Left ventricle myocardium superior (tissue), 1 donor: ENCODE measurements around the gene SYT8. TPM values are rescaled to one million over a fixed set of nuclear protein-coding genes. Genes with fewer than 3 reads are reported as not detected.
"Not testable (repeated sequence)": the region's sequence is repeated elsewhere in the genome, so short reads cannot be mapped to it uniquely, and the experiment has no call there.

Experiments
- ATAC-seq: fragments of 200-7000 bp; cut with Tn5 transposase; one replicate; pipeline ENCODE4 v1.9.1; 2020; ENCODE audit warnings: mild to moderate bottlenecking, moderate library complexity
- DNase-seq: peaks from one replicate; pipeline ENCODE4 v3.0.0-alpha.2; 2020
- intact Hi-C: fragments of 100-400 bp; cut with micrococcal nuclease; formaldehyde crosslinking; loops from one replicate; pipeline ENCODE4 v1.11.0; 2022
- microRNA-seq: library from miRNA; unstranded; fragments of <30 nt; microRNA quantifications from one replicate; pipeline ENCODE4 v1.2.0, GENCODE V29; 2020; ENCODE audit warnings: borderline number of aligned reads
- total RNA-seq: library from RNA; stranded (reverse); fragmentation: NEBNext Ultra II Directional; extraction: Animal tissue kit (Norgen Biotek cat#: 25700); gene quantifications from one replicate; pipeline ENCODE4 v1.2.1, GENCODE V29; 2021
- donor health status: DM: no; HTN: yes; CAD: no; lungs with severe emphysema.

SYT8 gene
- total RNA-seq, 1 donor from 2014 or later = not detected

DNA sequence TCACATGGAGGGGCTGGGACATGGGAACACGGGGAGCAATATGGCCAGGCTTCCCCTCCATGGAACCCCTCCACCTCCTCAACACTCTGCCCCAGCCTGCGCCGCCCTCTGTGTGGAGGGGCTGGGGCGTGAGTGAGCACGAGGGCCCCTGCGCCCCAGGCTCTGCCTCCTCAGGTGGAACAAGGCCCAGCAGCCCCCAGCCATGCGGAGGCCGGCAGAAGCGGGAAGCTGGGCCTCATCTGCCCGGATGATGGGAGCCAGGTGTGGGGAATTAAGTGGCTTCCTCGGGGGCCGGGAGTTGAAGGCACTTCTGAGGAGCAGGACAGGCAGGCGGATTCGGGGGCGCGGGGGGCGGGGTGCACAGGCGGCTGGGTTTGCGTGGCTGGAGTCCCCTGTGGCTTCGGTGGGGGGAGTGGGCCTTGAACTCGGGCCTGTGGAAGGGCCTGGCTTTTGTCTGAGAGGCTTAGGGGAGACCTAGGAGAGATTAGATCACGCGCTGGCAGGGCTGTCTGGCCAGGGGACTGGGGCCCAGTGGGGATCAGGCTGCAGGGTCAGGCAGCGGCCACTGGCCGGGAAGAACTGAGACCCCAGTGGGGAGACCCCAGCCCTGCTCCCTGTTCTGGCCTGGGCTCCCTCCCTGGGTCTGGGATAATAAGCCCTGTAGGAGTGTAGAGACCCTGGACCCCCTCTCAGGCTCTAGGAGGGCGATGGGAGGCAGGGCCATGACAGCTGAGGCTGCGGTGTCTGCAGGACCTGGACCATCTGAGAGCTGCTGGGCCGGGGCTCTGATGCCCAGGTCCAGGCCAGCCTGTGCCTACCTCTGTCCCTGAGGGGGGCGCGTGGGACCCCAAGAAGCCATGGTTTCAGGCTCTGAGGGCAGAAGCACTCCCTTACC lies 43.6 kb downstream of the SYT8 start:
- intact Hi-C loops = no loop called here
- DNase-seq (peak; percentile 71), ATAC-seq (peak; percentile 15)

DNA sequence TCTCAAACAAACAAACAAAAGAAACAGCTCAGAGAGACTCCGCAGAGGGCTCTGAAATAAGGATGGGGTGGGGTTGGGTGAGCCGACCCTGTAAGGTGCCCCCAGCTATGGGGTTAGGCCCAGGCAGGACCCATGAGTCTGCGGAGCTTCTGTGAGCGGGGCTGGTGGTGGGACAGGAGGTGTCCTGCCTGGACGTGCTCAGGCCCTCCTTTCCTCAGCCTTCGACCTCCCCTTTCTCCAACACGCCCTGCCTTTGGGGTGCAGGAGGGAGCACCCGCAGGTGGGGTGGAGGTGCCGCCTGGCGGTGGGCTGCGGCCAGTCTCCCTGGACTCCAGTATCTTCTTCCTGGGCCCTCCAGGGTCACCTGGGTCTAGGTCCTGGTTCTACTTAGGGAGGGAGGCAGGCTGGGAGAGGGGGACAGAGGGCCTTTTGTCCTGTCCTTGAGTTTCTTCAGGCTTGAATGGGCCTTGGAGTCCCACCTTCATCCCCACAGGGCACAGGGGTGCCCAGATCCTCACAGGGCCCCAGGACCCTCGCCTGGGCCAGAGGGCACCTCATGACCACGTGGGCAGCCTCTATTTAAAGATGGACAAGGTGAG lies 44.7 kb downstream of the SYT8 start:
- DNase-seq (peak; percentile 30), ATAC-seq (no peak)
- intact Hi-C loops = no loop called here

DNA sequence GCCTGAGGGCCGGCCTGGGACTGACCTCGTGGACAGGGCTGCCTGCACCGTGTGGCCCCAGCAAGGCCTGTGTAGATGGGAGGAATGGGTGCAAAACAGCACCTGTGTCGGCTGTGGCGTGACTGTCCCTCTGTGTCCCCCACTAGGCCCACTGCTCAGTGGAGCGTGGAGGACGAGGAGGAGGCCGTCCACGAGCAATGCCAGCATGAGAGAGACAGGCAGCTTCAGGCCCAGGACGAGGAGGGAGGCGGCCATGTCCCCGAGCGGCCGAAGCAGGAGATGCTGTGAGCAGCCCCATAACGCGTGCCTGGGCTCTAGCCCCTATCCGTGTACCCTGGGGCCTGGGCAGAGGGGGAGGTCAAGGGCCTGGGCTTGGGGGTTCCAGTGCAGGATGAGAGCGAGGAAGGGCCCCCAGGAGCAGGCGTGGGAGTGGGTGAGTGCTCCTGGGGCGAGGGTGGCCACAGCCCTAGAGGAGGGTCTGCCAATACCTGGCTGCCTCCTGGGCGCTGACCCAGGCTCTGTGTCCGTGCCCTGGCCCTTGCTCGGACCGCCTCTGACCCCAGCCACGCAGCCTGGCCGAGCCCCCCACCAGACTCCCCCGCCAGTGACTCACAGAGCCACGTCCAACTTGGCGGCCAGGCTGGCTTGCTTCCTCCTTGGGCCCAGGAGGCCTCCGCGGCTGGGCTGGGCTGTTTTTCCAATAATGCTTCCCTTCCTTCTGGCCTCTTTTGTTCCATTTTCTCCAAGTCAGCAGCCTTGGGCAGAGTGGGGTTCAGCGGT lies 45.3 kb downstream of the SYT8 start:
- intact Hi-C loops = no loop called here
- DNase-seq = peak; percentile 90

DNA sequence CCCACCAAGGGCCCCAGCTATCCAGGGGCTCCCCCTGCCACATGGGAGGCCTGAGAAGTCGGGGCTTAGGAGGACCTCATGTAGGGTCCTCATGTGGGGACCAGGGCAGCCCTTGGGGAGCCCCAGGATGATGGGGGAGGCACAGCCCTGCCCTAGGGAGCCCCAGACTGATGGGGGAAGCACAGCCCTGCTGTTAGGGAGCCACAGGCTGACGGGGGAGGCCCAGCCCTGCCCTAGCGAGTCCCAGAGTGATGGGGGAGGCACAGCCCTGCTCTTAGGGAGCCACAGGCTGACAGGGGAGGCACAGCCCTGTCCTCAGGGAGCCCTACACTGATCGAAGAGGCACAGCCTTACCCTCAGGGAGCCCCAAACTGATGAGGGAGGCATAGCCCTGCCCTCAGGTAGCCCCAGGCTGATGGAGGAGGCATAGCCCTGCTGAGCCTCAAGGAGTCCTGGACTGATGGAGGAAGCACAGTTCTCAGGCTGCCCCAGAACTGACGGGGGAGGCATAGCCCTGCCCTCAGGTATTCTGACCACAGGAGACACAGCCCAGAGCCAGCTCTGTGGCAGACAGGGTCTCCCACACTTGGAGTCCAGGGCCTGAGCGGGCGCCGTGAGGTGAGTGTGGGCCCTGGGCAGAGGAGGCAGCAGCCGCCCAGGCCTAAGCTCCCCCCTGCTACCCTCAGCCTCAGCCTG lies 46.1 kb downstream of the SYT8 start:
- DNase-seq = no peak
- intact Hi-C loops = no loop called here
- ATAC-seq = no peak

More for the DNA sequence above, 45.3 kb downstream of the SYT8 start:
- peak; percentile 62 for ATAC-seq

DNA sequence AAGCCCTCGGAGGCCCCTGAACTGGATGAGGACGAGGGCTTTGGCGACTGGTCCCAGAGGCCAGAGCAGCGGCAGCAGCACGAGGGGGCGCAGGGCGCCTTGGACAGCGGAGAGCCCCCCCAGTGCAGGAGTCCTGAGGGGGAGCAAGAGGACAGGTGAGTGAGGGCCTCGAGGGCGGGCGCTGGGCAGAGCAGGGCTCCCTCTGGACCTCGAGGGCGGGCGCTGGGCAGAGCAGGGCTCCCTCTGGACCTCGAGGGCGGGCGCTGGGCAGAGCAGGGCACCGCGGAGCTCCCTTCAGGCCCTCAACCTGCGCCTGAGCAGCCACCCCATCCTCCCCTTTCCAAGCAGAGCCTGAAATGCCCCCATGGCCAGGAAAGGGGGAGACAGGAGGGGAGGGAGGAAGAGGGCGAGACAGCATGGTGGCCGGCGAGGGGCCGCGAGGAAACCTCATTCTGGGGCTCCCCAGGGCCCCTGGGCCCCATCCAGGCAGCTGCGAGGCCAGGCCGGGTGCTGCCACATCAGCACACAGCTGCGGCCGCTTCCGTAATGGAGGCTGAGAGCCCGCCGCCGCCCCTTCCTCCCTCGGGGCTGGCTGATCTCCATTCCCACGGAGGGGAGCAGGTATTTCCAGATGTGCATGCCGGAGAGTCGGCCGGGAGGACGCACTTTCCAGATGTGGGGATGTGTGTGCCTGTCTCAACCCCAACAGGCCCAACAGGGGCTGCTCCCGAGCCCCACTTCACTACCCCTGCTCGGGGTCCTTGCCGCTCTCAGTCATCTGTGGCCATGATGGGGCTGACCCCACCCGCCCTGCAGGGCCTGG lies 46.9 kb downstream of the SYT8 start:
- intact Hi-C loops = no loop called here
- ATAC-seq = peak; percentile 64
- peak; percentile 86 for DNase-seq

DNA sequence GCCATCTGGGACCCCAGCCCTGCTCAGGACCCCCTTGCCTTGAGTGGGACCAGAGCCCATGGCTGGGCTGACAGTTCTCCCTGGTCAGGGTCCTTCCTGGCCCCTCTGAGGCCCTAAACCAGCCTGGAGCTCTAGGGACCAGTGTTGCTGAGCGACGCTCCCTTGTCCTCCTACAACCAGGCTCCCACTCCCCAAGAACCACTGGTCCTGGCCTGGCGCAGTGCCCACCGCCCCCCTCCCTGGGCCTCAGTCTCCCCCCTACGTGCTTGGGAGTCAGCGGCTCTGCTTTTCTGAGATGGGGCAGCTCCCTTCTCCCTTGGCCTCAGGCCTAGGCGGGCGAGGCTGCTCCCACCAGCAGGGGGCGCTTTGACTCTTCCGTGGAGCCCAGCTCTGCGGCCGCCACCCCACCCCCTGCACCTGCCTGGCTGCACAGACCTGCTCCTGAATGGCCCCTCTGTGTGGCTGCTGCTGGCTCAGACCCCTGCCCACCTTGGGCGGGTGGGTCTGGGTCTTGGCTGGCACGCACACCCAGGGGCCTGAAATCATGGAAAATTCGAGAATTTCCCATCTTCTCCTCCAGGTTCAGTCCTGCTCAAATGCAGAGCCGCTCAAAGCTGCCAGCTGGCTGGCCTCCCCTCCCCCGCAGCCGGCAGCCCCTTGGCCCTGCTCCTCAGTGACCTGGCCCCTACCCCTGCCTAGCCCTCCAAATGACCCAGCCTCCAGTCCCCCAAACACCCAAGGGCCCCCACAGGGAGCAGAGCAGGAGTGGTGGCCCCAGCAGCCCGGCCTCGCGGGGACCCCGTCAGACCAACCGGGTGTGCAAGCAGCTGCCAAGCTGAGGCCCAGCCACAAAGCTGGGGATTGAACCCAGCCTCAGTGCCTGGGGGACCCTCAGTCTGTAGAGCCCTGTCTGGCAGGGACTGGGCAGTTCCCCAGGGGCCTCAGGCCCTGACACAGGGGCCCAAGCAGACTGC lies 47.8 kb downstream of the SYT8 start:
- DNase-seq = peak; percentile 92
- peak; percentile 74 for ATAC-seq
- intact Hi-C loops = no loop called here

DNA sequence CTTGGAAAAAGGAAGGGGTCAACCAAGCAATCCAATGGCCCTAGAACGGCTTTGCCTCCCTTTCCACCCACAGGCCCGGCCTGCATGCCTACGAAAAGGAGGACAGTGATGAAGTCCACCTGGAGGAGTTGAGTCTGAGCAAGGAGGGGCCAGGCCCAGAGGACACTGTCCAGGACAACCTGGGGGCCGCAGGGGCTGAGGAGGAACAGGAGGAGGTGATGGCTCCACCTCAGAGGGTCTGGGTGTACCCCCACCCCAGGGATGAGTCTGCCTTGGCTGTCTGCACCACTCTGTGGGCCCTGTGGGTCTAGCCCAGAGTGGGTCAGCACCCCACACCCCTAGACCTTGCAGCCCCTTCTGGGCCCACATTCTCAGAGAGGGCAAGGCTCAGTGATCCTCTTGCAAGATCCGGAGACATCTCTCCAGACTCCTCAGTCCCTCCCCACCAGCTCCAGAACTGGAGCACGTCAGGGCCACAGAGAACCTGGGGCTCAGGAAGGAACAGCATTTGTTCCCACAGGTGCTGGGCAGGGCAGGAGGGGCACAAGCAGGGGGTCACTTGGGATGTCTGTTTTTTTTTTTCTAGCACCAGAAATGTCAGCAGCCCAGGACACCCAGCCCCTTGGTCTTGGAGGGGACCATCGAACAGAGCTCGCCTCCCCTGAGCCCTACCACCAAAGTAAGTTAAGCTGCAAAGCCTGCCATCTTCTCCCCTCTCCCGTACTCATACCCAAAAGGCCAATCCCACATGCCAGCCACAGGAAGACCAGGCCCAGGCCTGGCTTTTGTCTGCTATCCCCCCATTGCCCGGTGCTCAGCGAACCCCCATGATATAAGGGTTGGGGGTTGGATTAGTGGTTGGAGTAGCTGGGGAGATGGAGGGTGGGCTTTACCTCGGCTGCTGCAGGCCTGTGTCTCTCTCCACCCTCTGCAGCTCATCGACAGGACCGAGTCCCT lies 48.8 kb downstream of the SYT8 start:
- no peak for DNase-seq
- intact Hi-C loops = no loop called here
- ATAC-seq = no peak

DNA sequence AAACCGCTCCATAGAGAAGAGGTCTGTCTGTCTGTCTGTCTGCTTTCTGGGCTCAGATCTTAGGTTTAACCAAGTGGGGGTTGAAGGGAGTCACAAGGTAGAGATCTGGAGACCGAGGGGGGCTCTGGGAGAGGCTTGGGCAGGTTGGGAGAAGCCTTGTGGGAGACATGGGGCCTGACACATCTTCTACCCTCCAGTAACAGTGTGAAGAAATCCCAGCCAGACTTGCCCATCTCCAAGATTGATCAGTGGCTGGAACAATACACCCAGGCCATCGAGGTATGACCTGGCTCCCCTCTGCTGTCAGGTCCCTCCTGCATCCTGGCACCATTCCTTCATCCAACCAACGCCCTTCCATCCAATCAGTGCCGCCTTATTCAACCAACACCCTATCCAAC lies 49.5 kb downstream of the SYT8 start:
- ATAC-seq (no peak), DNase-seq (no peak)
- intact Hi-C loops = no loop called here

DNA sequence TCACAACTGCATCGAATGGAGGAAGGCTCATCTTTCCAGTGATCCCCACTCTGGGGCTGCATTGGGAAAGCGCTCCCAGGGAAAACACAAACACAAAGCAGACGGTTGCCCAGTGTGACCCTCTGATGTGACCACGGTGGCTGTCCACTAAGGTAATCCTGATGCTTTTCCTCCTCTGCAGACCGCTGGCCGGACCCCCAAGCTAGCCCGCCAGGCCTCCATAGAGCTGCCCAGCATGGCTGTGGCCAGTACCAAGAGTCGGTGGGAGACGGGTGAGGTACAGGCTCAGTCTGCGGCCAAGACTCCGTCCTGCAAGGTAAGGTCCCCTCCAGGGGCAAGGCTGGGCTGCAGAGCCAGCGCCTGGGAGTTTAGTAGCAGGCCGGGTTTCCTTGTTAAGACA lies 51.8 kb downstream of the SYT8 start:
- ATAC-seq, DNase-seq, intact Hi-C loops: not testable (repeated sequence)

Small RNA genes lying within 50 kb of the gene (microRNA-seq; reads per million reads assigned to microRNA genes)
- gene MIR4298 = not detected
- gene MIR7847 = not detected

Other genes with a start within 250 kb of the SYT8 start
- gene KRTAP5-1, start 249.7 kb upstream of the SYT8 start, total RNA-seq = not detected
- not detected for gene KRTAP5-2, start 236.7 kb upstream of the SYT8 start, total RNA-seq
- gene KRTAP5-3, start 226.5 kb upstream of the SYT8 start, total RNA-seq = not detected
- not detected for gene KRTAP5-4, start 212.9 kb upstream of the SYT8 start, total RNA-seq
- gene KRTAP5-5, start 205.2 kb upstream of the SYT8 start, total RNA-seq = not detected
- gene KRTAP5-6, start 137.8 kb upstream of the SYT8 start, total RNA-seq = not detected
- 0.77 TPM for gene IFITM10, start 84.4 kb upstream of the SYT8 start, total RNA-seq
- 1,004 TPM for gene CTSD, start 71.1 kb upstream of the SYT8 start, total RNA-seq
- not detected for gene TNNI2, start 4.0 kb downstream of the SYT8 start, total RNA-seq
- gene LSP1, start 18.1 kb downstream of the SYT8 start, total RNA-seq = 22.9 TPM
- gene PRR33, start 56.9 kb downstream of the SYT8 start, total RNA-seq = 4.4 TPM
- gene TNNT3, start 84.7 kb downstream of the SYT8 start, total RNA-seq = 46.1 TPM
- 102 TPM for gene MRPL23, start 112.3 kb downstream of the SYT8 start, total RNA-seq
- 738 TPM for gene H19, start 162.9 kb downstream of the SYT8 start, total RNA-seq